ENCODE measurements around the gene ITPR3. TPM values are rescaled to one million over a fixed set of nuclear protein-coding genes. Genes with fewer than 3 reads are reported as not detected.

The ITPR3 gene
- total RNA-seq, 4 donors from 2014 or later = 174 to 206 (median 199) TPM

DNA sequence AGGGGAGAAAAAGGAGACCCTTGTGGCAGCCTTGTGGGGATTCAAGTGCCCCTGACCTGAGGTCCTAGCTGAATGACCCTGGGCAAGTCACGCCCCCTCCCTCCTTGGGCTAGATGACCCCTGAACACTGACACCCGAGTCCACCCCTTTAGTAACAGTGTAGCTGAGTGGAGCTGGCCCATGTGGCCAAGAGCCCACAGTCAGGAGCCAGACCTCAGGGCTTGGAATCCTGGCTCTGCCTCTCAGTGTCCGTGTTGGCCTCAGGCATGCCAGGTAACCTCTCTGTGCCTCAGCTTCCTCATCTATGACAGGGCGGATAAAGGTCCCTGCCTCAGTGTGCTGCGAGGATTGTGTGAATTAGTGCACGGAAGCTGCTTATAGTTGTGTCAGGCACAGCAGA is 111.3 kb downstream of the ITPR3 start:
- Histone ChIP-seq H3K27me3 (no peaks in the 10 kb centered on the region), H3K4me3 (no peak overlapping the region), H3K27ac (no peak overlapping the region), H3K9me3 (no peaks in the 10 kb centered on the region), H3K4me1 (no peaks in the 10 kb centered on the region), H3K36me3 (no peaks in the 10 kb centered on the region)
- WGBS = 89% methylated on average over 6 of the region's 6 CpGs
- TF ChIP-seq POLR2AphosphoS5 (IDR thresholded peaks at IDR 0.05) = no peak
- no peak for TF ChIP-seq POLR2A (IDR thresholded peaks at IDR 0.05)
- TF ChIP-seq CTCF (IDR thresholded peaks at IDR 0.05) = no peak
- TF ChIP-seq EP300 (IDR thresholded peaks at IDR 0.05) = no peak
- DNase-seq (ENCODE audit: low spot score in 2 of 2) = no peak

DNA sequence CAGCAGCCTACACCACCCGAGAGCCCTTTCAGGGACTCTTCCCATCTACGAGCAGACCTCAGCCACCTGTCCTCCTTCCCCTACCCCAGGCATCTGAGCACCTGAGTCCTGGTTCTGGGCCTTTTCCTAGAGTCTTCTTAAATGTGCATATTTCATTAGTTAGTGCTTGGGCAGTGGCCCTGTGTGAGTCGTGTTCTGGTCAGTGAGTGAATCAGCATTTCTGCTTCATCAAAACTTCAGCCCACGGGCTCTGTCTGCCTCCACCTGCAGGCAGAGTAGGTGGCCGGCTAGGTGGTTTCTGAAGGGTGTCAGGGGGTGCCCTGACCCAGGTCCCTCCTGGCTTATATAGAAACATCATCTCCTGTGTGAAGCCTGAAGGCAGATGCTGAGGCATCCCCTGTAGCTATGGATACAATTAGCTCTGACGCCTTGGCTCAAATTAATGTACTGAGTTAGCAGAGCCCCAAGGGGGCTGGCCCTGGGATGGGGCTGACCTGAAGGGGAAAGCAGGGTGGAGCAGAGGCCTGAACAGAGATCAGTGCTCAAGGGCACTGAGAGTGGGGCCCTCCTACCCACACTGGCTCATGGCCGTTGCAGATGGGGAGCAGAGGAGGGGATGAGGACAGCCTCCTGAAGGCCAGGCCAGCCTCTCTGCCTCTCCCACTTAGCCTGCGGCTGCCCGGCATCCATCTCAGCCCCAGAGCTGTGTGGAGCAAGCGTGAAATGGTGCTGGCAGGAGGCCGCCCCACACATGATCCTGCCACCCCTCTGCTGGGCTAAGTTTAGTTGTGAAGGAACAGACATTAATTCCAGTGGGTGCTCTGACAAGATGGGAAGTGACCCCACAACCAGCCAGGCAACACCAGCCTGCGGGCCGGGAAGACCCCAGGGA is 111.9 kb downstream of the ITPR3 start:
- Histone ChIP-seq H3K4me1 (no peaks in the 10 kb centered on the region), H3K27me3 (no peaks in the 10 kb centered on the region), H3K9me3 (no peaks in the 10 kb centered on the region), H3K27ac (no peak overlapping the region), H3K36me3 (no peaks in the 10 kb centered on the region), H3K4me3 (no peak overlapping the region)
- no peak for DNase-seq (ENCODE audit: low spot score in 2 of 2)
- WGBS = 74% methylated on average over 6 of the region's 13 CpGs
- no peak for TF ChIP-seq EP300 (IDR thresholded peaks at IDR 0.05)
- no peak for TF ChIP-seq CTCF (IDR thresholded peaks at IDR 0.05)
- TF ChIP-seq POLR2AphosphoS5 (IDR thresholded peaks at IDR 0.05) = no peak
- TF ChIP-seq POLR2A (IDR thresholded peaks at IDR 0.05) = no peak

DNA sequence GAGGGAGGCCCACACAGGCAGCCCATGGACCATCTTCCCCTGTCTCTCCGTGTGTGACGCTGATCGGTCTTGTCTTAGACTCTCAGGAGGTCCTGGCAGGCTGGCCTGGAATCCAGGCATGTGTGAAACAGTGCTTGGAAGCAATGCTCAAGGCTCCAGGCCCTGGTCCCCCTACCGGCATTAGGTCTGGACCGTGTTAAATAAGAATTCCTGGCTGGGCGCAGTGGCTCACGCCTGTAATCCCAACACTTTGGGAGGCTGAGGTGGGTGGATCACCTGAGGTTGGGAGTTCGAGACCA is 112.5 kb downstream of the ITPR3 start:
- Histone ChIP-seq H3K36me3 (no peaks in the 10 kb centered on the region), H3K4me3 (no peak overlapping the region), H3K27ac (no peak overlapping the region), H3K9me3 (no peaks in the 10 kb centered on the region), H3K4me1 (no peaks in the 10 kb centered on the region), H3K27me3 (no peaks in the 10 kb centered on the region)
- no peak for DNase-seq (ENCODE audit: low spot score in 2 of 2)
- TF ChIP-seq EP300 (IDR thresholded peaks at IDR 0.05) (no peak), POLR2AphosphoS5 (IDR thresholded peaks at IDR 0.05) (no peak), CTCF (IDR thresholded peaks at IDR 0.05) (no peak), POLR2A (IDR thresholded peaks at IDR 0.05) (no peak)
- 81% methylated on average over 7 of the region's 8 CpGs for WGBS

DNA sequence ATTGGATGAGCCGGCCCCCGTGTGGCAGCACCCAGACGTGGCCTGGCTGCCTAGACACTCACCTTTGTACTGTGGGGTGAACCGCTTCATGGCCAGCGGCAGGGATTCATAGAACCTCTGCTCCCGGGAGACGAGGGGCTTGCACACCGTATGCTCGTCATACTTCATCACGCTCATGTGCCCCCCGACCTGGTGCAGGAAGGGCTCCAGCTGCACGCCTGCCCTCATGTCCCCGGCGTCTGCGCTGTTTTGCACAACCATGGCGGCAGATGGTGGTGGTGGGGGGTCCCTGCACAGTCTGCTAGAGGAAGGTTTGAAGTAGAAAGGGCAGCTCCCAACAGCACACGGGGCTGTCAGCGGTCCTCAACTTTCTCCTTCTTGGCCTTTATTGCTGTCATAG is 114.1 kb downstream of the ITPR3 start:
- Histone ChIP-seq H3K36me3 (no peaks in the 10 kb centered on the region), H3K4me3 (no peak overlapping the region), H3K27me3 (no peaks in the 10 kb centered on the region), H3K9me3 (no peaks in the 10 kb centered on the region), H3K27ac (no peak overlapping the region), H3K4me1 (no peaks in the 10 kb centered on the region)
- no peak for DNase-seq (ENCODE audit: low spot score in 2 of 2)
- TF ChIP-seq CTCF (IDR thresholded peaks at IDR 0.05) (no peak), POLR2A (IDR thresholded peaks at IDR 0.05) (no peak), EP300 (IDR thresholded peaks at IDR 0.05) (no peak), POLR2AphosphoS5 (IDR thresholded peaks at IDR 0.05) (no peak)
- WGBS = 84% methylated on average over 18 of the region's 18 CpGs

DNA sequence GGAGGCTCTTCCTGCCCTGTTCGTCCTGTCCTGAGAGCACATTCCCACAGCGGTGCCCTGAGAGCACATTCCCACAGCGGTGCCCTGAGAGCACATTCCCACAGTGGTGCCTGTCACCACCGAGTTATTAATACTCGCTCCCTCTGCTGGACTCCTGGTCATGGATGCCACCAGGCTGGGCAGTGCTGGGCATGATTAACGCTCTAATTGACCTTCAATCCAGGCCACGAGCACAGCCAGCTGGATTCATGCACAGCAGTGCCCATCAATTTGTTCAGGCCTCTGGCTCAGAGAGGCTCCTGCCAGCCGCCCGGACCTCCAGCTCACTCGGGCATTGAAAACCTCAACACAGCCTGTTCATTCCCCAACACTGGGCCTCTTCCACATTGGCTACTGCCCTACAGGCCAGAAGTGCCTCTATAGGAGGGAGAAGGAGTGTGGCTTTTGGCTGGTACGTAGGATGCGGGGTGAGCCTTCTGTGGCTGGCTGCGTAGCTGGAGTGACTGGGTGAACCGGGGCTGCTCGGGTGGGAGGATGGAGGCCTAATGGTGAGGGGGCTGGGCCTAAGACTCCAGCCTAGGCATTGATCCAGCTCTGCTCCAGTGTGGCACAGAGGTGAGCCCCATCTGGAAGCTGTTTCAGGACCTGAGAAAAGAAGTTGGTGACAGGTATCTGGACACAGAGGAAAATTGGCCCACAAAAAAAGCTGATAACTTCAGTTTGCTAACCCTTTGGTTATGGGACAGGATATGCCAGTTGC is 116.3 kb downstream of the ITPR3 start:
- H3K27ac ChIP-seq = no peak overlapping the region
- no peaks in the 10 kb centered on the region for H3K4me1 ChIP-seq
- 80% methylated on average over 14 of the region's 15 CpGs for WGBS
- no peak overlapping the region for H3K4me3 ChIP-seq
- no peaks in the 10 kb centered on the region for H3K36me3 ChIP-seq
- TF ChIP-seq EP300 (IDR thresholded peaks at IDR 0.05) (no peak), CTCF (IDR thresholded peaks at IDR 0.05) (no peak), POLR2A (IDR thresholded peaks at IDR 0.05) (no peak), POLR2AphosphoS5 (IDR thresholded peaks at IDR 0.05) (no peak)
- H3K9me3 ChIP-seq = no peaks in the 10 kb centered on the region
- H3K27me3 ChIP-seq = peaks cover 5% of the 10 kb centered on the region
- DNase-seq (ENCODE audit: low spot score in 2 of 2) = no peak

All from suprapubic skin (tissue), 4 donors.